H1 (cell line): ENCODE data around the gene APLP1.

Source experiments
- CTCF ChIP-seq, 3 experiments: IDR thresholded peaks; 1 replicate in 2 of 3; 2 replicates in 1 of 3; pipeline versions ENCODE4 v1.5.1 to v1.6.1; 2011; ENCODE audit warnings: low read length in 3 of 3, mild to moderate bottlenecking in 3 of 3, inconsistent platforms in 2 of 3, low read depth in 1 of 3, moderate library complexity in 1 of 3; ENCODE audit not compliant: insufficient read depth in 1 of 3; ENCODE audit errors: control extremely low read depth in 1 of 3
- FOSL1 ChIP-seq: IDR thresholded peaks from 2 replicates; pipeline ENCODE4 v1.6.1; 2011; ENCODE audit warnings: mild to moderate bottlenecking, low read depth, low read length, moderate library complexity; ENCODE audit not compliant: insufficient read depth
- GABPA ChIP-seq: IDR thresholded peaks from 2 replicates; pipeline ENCODE4 v1.6.1; 2011; ENCODE audit warnings: mild to moderate bottlenecking, low read length, moderate library complexity, borderline replicate concordance; ENCODE audit not compliant: insufficient read depth

- TF ChIP-seq CTCF (IDR thresholded peaks at IDR 0.05; ENCODE audit: control extremely low read depth in 1 of 3, insufficient read depth in 1 of 3, low read depth in 1 of 3, low read length in 3 of 3) (no peak), FOSL1 (no peak), GABPA (no peak)
Observed at GRCh38 chr19:35828692-35829301, 39.6 kb upstream of the APLP1 start.
